Right hindlimb (tissue), 1 donor: ENCODE results near the gene FUBP1.
"Not testable (repeated sequence)": the region's sequence is repeated elsewhere in the genome, so short reads cannot be mapped to it uniquely, and the experiment has no call there.

Experiments
- DNase-seq: peaks from one replicate; pipeline ENCODE4 v3.0.0-alpha.2; 2018

Gene FUBP1

GRCh38 chr1:77978969-77979876 lies at the start of gene FUBP1:
Gene FUBP1, minus strand, starts transcription at chr1:77979072. Its CDS starts 68 bp downstream, at chr1:77979004.
- peak; percentile 98 for DNase-seq

GRCh38 chr1:78021134-78021533 lies 42.3 kb upstream of the FUBP1 start:
- not testable (repeated sequence) for DNase-seq

GRCh38 chr1:78019024-78019423 lies 40.2 kb upstream of the FUBP1 start:
- no peak for DNase-seq

DNA sequence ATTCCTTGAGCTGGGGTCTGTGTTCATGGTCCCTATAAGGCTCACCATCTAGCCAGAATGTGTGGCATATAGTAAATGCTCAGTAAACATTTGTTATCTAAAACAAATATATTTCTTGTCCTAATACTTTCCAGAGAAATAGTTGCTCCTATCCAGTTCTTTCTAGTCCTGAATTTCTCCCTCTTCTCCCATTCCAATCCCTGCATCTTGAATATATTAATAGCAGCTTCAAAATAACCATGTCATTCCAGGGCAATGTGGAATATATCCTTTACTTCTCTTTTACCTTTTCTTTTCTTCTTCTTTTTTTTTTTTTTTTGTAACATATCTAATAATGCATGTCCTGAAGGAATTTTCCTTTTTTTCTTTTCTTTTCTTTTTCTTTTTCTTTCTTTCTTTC lies 36.3 kb upstream of the FUBP1 start:
- no peak for DNase-seq

DNA sequence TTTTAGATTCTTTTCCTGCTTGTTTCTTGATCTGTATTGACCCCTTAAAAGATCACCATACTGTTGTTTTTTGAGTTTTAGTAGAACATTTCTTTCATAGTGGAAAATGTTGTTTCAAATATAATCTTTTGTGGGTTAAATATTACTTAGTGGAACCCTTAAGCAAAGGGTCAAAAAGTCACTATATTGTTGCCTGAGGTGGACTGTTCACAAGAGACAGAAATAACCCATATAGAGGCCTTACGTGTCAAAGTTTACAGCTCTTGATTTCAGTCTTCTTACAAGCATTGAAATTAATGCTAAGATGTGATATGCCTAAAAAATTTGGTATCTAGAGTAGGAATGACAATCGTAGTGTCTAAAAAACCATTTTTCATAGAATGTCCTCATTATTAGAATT lies 32.2 kb upstream of the FUBP1 start:
- no peak for DNase-seq

DNA sequence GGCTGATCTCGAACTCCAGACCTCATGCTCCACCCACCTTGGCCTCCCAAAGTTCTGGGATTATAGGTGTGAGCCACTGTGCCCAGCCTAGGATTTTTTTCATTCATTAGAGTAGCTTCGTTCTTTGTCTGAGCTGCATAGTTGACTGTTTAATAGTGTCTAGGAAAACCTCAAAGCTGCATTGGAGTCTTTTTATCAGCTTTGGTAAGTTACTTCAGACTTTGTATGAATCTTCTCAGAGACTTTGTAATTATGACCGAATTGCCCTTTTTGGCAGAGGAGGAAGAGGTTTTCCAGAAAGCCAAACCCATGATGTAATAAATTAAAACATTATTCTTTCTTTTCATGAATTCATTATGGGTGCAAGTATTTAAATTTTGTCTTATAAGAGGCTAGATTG lies 31.0 kb upstream of the FUBP1 start:
- no peak for DNase-seq

DNA sequence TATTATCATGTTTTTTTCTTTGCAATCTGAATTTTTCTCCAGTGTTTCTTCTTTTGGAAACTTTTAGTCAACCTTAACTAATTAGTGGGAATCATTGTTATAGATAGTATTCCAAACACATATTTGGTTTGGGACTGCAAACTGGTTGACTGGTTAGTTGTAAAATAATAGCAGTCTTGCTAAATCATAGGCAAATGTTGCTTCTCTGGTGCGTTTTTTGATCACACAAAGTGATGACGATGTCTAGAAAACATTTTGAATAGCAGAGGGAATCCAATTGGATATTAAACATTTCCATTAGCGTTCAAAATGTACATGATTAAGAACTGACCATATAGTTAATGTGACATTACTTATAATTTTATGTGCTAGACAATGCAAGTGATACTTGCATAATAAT lies 30.4 kb upstream of the FUBP1 start:
- no peak for DNase-seq

- no peak for DNase-seq
Measured at GRCh38 chr1:78007677-78008341, 28.9 kb upstream of the FUBP1 start.

- DNase-seq, result no peak
Measured at GRCh38 chr1:78006521-78006920, 27.6 kb upstream of the FUBP1 start.

GRCh38 chr1:78005755-78006154 lies 26.9 kb upstream of the FUBP1 start:
- DNase-seq, result peak; percentile 62

- no peak for DNase-seq
Measured at GRCh38 chr1:78005448-78005722, 26.5 kb upstream of the FUBP1 start.

GRCh38 chr1:78004719-78005447 lies 26.0 kb upstream of the FUBP1 start, which contains the start of gene DNAJB4:
Gene DNAJB4, plus strand, starts transcription at chr1:78004939. Its CDS starts 172 bp downstream, at chr1:78005111.
- peak; percentile 84 for DNase-seq

GRCh38 chr1:78003882-78004718 lies 25.2 kb upstream of the FUBP1 start:
- DNase-seq, result peak; percentile 79

- DNase-seq, result no peak
Measured at GRCh38 chr1:78003070-78003746, 24.3 kb upstream of the FUBP1 start.

- not testable (repeated sequence) for DNase-seq
Measured at GRCh38 chr1:78000536-78000935, 21.7 kb upstream of the FUBP1 start.

DNA sequence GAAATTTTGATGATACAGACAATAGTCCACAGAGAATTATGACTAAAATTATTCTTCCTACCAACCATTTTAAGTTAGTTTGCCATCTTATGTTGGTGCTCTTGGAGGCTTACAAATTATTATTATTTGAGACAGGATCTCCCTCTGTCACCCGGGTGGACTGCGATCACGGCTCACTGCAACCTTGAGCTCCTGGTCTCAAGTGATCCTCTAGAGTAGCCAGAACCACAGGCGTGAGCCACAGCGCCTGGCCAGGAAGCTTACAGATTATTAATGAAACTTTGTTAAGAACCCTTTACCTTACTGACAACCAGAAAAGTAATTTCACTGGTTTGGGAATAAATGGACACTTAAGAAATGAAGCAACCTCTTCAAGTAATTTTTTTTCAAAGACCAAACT lies 17.9 kb upstream of the FUBP1 start:
- no peak for DNase-seq

GRCh38 chr1:77994117-77994705 lies 15.3 kb upstream of the FUBP1 start:
- DNase-seq, result no peak

- DNase-seq, result no peak
Measured at GRCh38 chr1:77991638-77992037, 12.8 kb upstream of the FUBP1 start.

- DNase-seq, result no peak
Measured at GRCh38 chr1:77990629-77991204, 11.8 kb upstream of the FUBP1 start.

DNA sequence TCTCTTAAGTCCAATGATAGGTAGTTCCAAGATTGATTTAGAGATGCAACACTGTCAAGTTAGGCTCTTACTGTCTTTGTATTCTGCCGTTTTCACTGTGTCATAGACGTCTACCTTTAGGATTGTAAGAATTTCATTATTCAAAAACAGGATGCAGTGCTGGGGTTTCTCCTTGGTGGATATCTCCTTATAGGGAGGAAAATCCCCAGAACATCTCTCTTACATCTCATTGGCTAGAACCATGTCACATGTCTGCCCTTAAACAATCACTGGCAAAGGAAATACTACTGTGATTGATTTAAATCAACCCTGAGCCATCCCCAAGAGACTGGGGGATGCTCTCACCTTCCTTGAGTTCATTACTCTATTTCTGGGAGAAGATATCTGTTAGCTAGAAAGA lies 10.9 kb upstream of the FUBP1 start:
- no peak for DNase-seq

DNA sequence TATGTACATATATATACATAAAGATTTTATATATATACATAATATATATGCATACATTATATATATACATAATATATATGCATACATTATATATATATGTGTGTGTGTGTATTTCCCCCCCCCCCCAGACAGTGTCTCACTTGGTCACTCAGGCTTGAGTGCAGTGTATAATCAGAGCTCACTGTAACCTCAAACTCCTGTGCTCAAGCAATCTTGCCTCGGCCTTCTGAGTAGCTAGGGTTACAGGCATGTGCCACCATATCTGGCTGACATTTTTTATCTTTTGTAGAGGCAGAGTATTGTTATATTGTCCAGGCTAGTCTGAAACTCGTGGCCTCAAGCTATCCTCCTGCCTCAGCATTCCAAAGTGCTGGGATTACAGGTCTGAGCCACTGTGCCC lies 9.0 kb upstream of the FUBP1 start:
- no peak for DNase-seq
